Measurements from ENCODE around the gene RABL2B.
"Not testable (repeated sequence)": the region's sequence is repeated elsewhere in the genome, so short reads cannot be mapped to it uniquely, and the experiment has no call there.

The RABL2B gene

GRCh38 chr22:50783033-50783879 is at the start of gene RABL2B:
RABL2B (minus strand) TSS chr22:50783636; CDS start chr22:50782294, 1,342 bp downstream.
- in situ Hi-C loops (cut with MboI; ENCODE audit: low sequenced_read_pairs) = not testable (repeated sequence)

GRCh38 chr22:50786936-50787335 is 3.5 kb upstream of the RABL2B start:
- in situ Hi-C loops (cut with MboI; ENCODE audit: low sequenced_read_pairs) = not testable (repeated sequence)

GRCh38 chr22:50785289-50785688 is 1.9 kb upstream of the RABL2B start:
- in situ Hi-C loops (cut with MboI; ENCODE audit: low sequenced_read_pairs) = not testable (repeated sequence)

GRCh38 chr22:50783880-50784276 is 442 bp upstream of the RABL2B start:
- in situ Hi-C loops (cut with MboI; ENCODE audit: low sequenced_read_pairs) = not testable (repeated sequence)

GRCh38 chr22:50782253-50782652 is 1.2 kb downstream of the RABL2B start:
- in situ Hi-C loops (cut with MboI; ENCODE audit: low sequenced_read_pairs) = not testable (repeated sequence)

- in situ Hi-C loops (cut with MboI; ENCODE audit: low sequenced_read_pairs) = not testable (repeated sequence)
Measured at GRCh38 chr22:50780244-50780643, 3.2 kb downstream of the RABL2B start.

GRCh38 chr22:50777631-50778030 is 5.8 kb downstream of the RABL2B start:
- in situ Hi-C loops (cut with MboI; ENCODE audit: low sequenced_read_pairs) = not testable (repeated sequence)

GRCh38 chr22:50775132-50775531 is 8.3 kb downstream of the RABL2B start:
- in situ Hi-C loops (cut with MboI; ENCODE audit: low sequenced_read_pairs) = not testable (repeated sequence)

- in situ Hi-C loops (cut with MboI; ENCODE audit: low sequenced_read_pairs) = not testable (repeated sequence)
Measured at GRCh38 chr22:50764288-50764687, 19.1 kb downstream of the RABL2B start.

- in situ Hi-C loops (cut with MboI; ENCODE audit: low sequenced_read_pairs) = not testable (repeated sequence)
Measured at GRCh38 chr22:50761829-50762228, 21.6 kb downstream of the RABL2B start.

- in situ Hi-C loops (cut with MboI; ENCODE audit: low sequenced_read_pairs) = not testable (repeated sequence)
Measured at GRCh38 chr22:50759597-50760341, 23.7 kb downstream of the RABL2B start.

GRCh38 chr22:50756949-50757491 is 26.4 kb downstream of the RABL2B start:
- in situ Hi-C loops (cut with MboI; ENCODE audit: low sequenced_read_pairs) = not testable (repeated sequence)

- in situ Hi-C loops (cut with MboI; ENCODE audit: low sequenced_read_pairs) = not testable (repeated sequence)
Measured at GRCh38 chr22:50756406-50756805, 27.0 kb downstream of the RABL2B start.

- in situ Hi-C loops (cut with MboI; ENCODE audit: low sequenced_read_pairs) = not testable (repeated sequence)
Measured at GRCh38 chr22:50755251-50755650, 28.2 kb downstream of the RABL2B start.

GRCh38 chr22:50749302-50750074 is 33.9 kb downstream of the RABL2B start:
- in situ Hi-C loops (cut with MboI; ENCODE audit: low sequenced_read_pairs) = not testable (repeated sequence)

GRCh38 chr22:50748630-50749029 is 34.8 kb downstream of the RABL2B start:
- in situ Hi-C loops (cut with MboI; ENCODE audit: low sequenced_read_pairs) = not testable (repeated sequence)

- in situ Hi-C loops (cut with MboI; ENCODE audit: low sequenced_read_pairs) = not testable (repeated sequence)
Measured at GRCh38 chr22:50747521-50747920, 35.9 kb downstream of the RABL2B start.

- in situ Hi-C loops (cut with MboI; ENCODE audit: low sequenced_read_pairs) = not testable (repeated sequence)
Measured at GRCh38 chr22:50744424-50744823, 39.0 kb downstream of the RABL2B start.

GRCh38 chr22:50740714-50741113 is 42.7 kb downstream of the RABL2B start:
- in situ Hi-C loops (cut with MboI; ENCODE audit: low sequenced_read_pairs) = not testable (repeated sequence)

- in situ Hi-C loops (cut with MboI; ENCODE audit: low sequenced_read_pairs) = no loop called here
Measured at GRCh38 chr22:50739894-50740293, 43.5 kb downstream of the RABL2B start.

GRCh38 chr22:50739279-50739691 is 44.2 kb downstream of the RABL2B start:
- in situ Hi-C loops (cut with MboI; ENCODE audit: low sequenced_read_pairs) = no loop called here

All from HL-60/S4 (cell line).